HepG2 (cell line): ENCODE measurements around the gene HPS1. TPM values are rescaled to one million over a fixed set of nuclear protein-coding genes. Genes with fewer than 3 reads are reported as not detected.

Experiments
- ATAC-seq: fragments of 200-7000 bp; cut with Tn5 transposase; 3 replicates; pipeline ENCODE4 v1.9.1; 2020; ENCODE audit warnings: mild to moderate bottlenecking, moderate library complexity
- BruUV-seq: library from RNA; stranded (reverse); fragments of 400-500 nt; replicated peaks from 2 replicates; lab custom pipeline; 2021; lab: Mats Ljungman, UMichigan
- CTCF ChIA-PET: fragments of 300-600 bp; formaldehyde crosslinking; extraction: SDS; loops from one replicate; lab custom pipeline; 2021; ENCODE audit warnings: low total read pairs, inconsistent platforms, low intra/inter-chr PET ratio; lab: Yijun Ruan, JAX
- POLR2A ChIA-PET: fragments of 350-600 bp; sonication (Branson Sonifier 250); formaldehyde crosslinking; loops from one replicate; lab custom pipeline; 2020; ENCODE audit warnings: antibody characterized with exemption, inconsistent platforms; lab: Yijun Ruan, JAX
- DNase-seq: peaks from one replicate; pipeline ENCODE4 v3.0.0-alpha.2; 2015; ENCODE audit warnings: low spot score
- FAIRE-seq: peaks from 3 replicates; lab custom pipeline; 2011; peaks lifted over from hg19 to GRCh38; lab: Jason Lieb, UNC
- H2AFZ ChIP-seq: one replicate; pipeline ENCODE4 v1.6.1; 2011; ENCODE audit warnings: low read length, inconsistent platforms
- H3K27ac ChIP-seq: fragments of 300-600 bp; 3 replicates; pipeline ENCODE4 v1.8.0; 2011; ENCODE audit warnings: mixed run types, mild to moderate bottlenecking, mixed read lengths, low read length, inconsistent platforms; ENCODE audit not compliant: insufficient read depth; ENCODE audit errors: extremely low read length
- H3K27me3 ChIP-seq, 2 experiments: fragments of 200-600 bp in 1 of 2; 2 replicates in 1 of 2; 3 replicates in 1 of 2; pipeline versions ENCODE4 v1.6.0 to v1.8.0; 2011; ENCODE audit warnings: low read length in 2 of 2, mild to moderate bottlenecking in 2 of 2, moderate library complexity in 2 of 2, inconsistent platforms in 1 of 2; ENCODE audit not compliant: insufficient read depth in 2 of 2, control insufficient read depth in 1 of 2
- H3K36me3 ChIP-seq, 2 experiments: fragments of 200-600 bp in 1 of 2; replicated peaks in 1 of 2; 2 replicates in 1 of 2; 3 replicates in 1 of 2; pipeline versions ENCODE4 v1.5.1 to v1.8.0; 2011; ENCODE audit warnings: low read length in 2 of 2, inconsistent platforms in 1 of 2; ENCODE audit not compliant: insufficient read depth in 2 of 2, control insufficient read depth in 1 of 2
- H3K4me1 ChIP-seq: 2 replicates; pipeline ENCODE4 v1.5.1; 2012; ENCODE audit warnings: low read length, inconsistent platforms; ENCODE audit not compliant: insufficient read depth
- H3K4me2 ChIP-seq: 2 replicates; pipeline ENCODE4 v1.6.0; 2011; ENCODE audit warnings: low read depth, low read length, inconsistent platforms
- H3K4me3 ChIP-seq, 3 experiments: fragments of 200-600 bp in 1 of 3; sonication (generic), shearing (Covaris generic) in 1 of 3; replicated peaks in 1 of 3; 2 replicates each; pipeline ENCODE4 v1.5.1; 2011 to 2016; ENCODE audit warnings: low read length in 3 of 3, inconsistent platforms in 2 of 3, low read depth in 2 of 3, mild to moderate bottlenecking in 2 of 3, control low read depth in 1 of 3, mixed read lengths in 1 of 3; ENCODE audit not compliant: insufficient read depth in 1 of 3
- H3K79me2 ChIP-seq: one replicate; pipeline ENCODE4 v1.6.1; 2011; ENCODE audit warnings: low read length, inconsistent platforms; ENCODE audit not compliant: insufficient read depth
- H3K9ac ChIP-seq: 2 replicates; pipeline ENCODE4 v1.6.0; 2011; ENCODE audit warnings: mild to moderate bottlenecking, low read depth, low read length, inconsistent platforms; ENCODE audit not compliant: insufficient read depth
- H3K9me3 ChIP-seq: 2 replicates; pipeline ENCODE4 v1.5.1; 2012; ENCODE audit warnings: mild to moderate bottlenecking, low read length
- H4K20me1 ChIP-seq: 2 replicates; pipeline ENCODE4 v1.6.0; 2011; ENCODE audit warnings: inconsistent platforms, mild to moderate bottlenecking, low read length, moderate library complexity; ENCODE audit not compliant: insufficient read depth
- ARID2 ChIP-seq: sonication (generic); formaldehyde crosslinking; IDR thresholded peaks from 2 replicates; pipeline ENCODE4 v1.8.1; 2022; ENCODE audit warnings: mild to moderate bottlenecking, missing genetic modification reagents, borderline replicate concordance
- ASH2L ChIP-seq: fragments of 300-600, 200-600 bp; sonication (generic); IDR thresholded peaks from 2 replicates; pipeline ENCODE4 v1.7.0; 2017; ENCODE audit warnings: low read depth, mild to moderate bottlenecking, moderate library complexity, mixed read lengths, low read length; ENCODE audit not compliant: insufficient read length
- EP300 ChIP-seq, 3 experiments: sonication (generic) in 1 of 3; formaldehyde crosslinking in 1 of 3; IDR thresholded peaks; 2 replicates each; pipeline versions ENCODE4 v1.5.1 to v1.6.1; 2011 to 2020; ENCODE audit warnings: low read depth in 2 of 3, low read length in 2 of 3, borderline replicate concordance in 1 of 3, improper control_type of control experiment in 1 of 3, mild to moderate bottlenecking in 1 of 3, missing genetic modification reagents in 1 of 3, moderate library complexity in 1 of 3
- NR1H2 ChIP-seq: sonication (generic); formaldehyde crosslinking; IDR thresholded peaks from 2 replicates; pipeline ENCODE4 v1.8.1; 2022; ENCODE audit warnings: low read depth, missing genetic modification reagents, borderline replicate concordance
- SP5 ChIP-seq: IDR thresholded peaks from 2 replicates; pipeline ENCODE4 v1.6.1; 2016; ENCODE audit warnings: low read depth, borderline replicate concordance
- ZC3H13 ChIP-seq: sonication (generic); formaldehyde crosslinking; IDR thresholded peaks from 2 replicates; pipeline ENCODE4 v1.8.1; 2023; ENCODE audit warnings: mild to moderate bottlenecking, missing genetic modification reagents, moderate library complexity
- ZNF160 ChIP-seq: sonication (generic); formaldehyde crosslinking; IDR thresholded peaks from 2 replicates; pipeline ENCODE4 v1.8.0; 2022; ENCODE audit warnings: mild to moderate bottlenecking, inconsistent platforms, missing genetic modification reagents
- ZNF235 ChIP-seq: sonication (generic); formaldehyde crosslinking; IDR thresholded peaks from 2 replicates; pipeline ENCODE4 v1.8.1; 2023; ENCODE audit warnings: mild to moderate bottlenecking, missing genetic modification reagents, borderline replicate concordance
- ZNF468 ChIP-seq: sonication (generic); formaldehyde crosslinking; IDR thresholded peaks from 2 replicates; pipeline ENCODE4 v1.8.0; 2022; ENCODE audit warnings: mild to moderate bottlenecking, moderate library complexity, missing genetic modification reagents
- ZNF543 ChIP-seq: sonication (generic); formaldehyde crosslinking; IDR thresholded peaks from 2 replicates; pipeline ENCODE4 v1.4.0; 2020; ENCODE audit warnings: mild to moderate bottlenecking, missing genetic modification reagents
- ZSCAN31 ChIP-seq: sonication (generic); formaldehyde crosslinking; IDR thresholded peaks from 2 replicates; pipeline ENCODE4 v1.5.0; 2020; ENCODE audit warnings: low read depth, mild to moderate bottlenecking, missing genetic modification reagents
- WGBS: methylation state at CpG from one replicate; pipeline ENCODE4 v1.1.6; 2017; ENCODE audit warnings: low lambda C conversion rate; 5-methylcytosine and 5-hydroxymethylcytosine counted together
- in situ Hi-C: cut with HindIII; loops from 2 replicates; pipeline ENCODE4 v1.10.0; 2017; ENCODE audit warnings: low pct_unique_long_range_greater_than_20kb; ENCODE audit not compliant: extremely low pct_ligation_motif_present
- intact Hi-C: fragments of 100-400 bp; cut with micrococcal nuclease; formaldehyde crosslinking; loops from one replicate; pipeline ENCODE4 v1.10.0; 2022; ENCODE audit not compliant: unreplicated experiment
- polyA plus RNA-seq, 8 experiments: library from polyadenylated mRNA; depleted of rRNA in 3 of 8; stranded (reverse) in 7 of 8; unstranded in 1 of 8; fragments of >200 nt; fragmentation: Illumina TruSeq in 4 of 8; extraction: Trizol in 4 of 8; gene quantifications; 2 replicates each; pipeline versions ENCODE4 v1.2.1 to v1.2.3, GENCODE V29; 2011 to 2016; ENCODE audit warnings: low read depth in 4 of 8, missing spikeins in 1 of 8, mixed read lengths in 1 of 8; ENCODE audit not compliant: insufficient read depth in 1 of 8
- total RNA-seq, 5 experiments: library from RNA; depleted of rRNA; stranded (reverse); fragments of >200 nt; fragmentation: Illumina TruSeq; extraction: Trizol; gene quantifications; 2 replicates each; pipeline ENCODE4 v1.2.3, GENCODE V29; 2016; ENCODE audit warnings: low read depth in 1 of 5
- TF ChIP-seq, protein P1 (sequence below): sonication (generic); formaldehyde crosslinking; conservative IDR thresholded peaks from 2 replicates; pipeline ENCODE4 v1.8.0; 2022; ENCODE audit warnings: mild to moderate bottlenecking, moderate library complexity, missing genetic modification reagents
- TF ChIP-seq, protein P2 (sequence below): sonication (generic); formaldehyde crosslinking; conservative IDR thresholded peaks from 2 replicates; pipeline ENCODE4 v1.8.1; 2023; ENCODE audit warnings: missing genetic modification reagents
- TF ChIP-seq, protein P3 (sequence below): sonication (generic); formaldehyde crosslinking; IDR thresholded peaks from 2 replicates; pipeline ENCODE4 v1.4.0; 2020; ENCODE audit warnings: missing genetic modification reagents

The HPS1 gene
- total and polyA plus RNA-seq, 2 of the 13 experiments (the other 11 are each of a cell fraction or from before 2014, with no cell fraction given): 24.6 to 25.8 TPM

- in situ Hi-C loops: loop anchor here (10.0 to 25.0 kb wide), 2 partner anchors 565 to 773 kb away; no protein-coding TSS in a partner anchor
- Histone ChIP-seq H3K4me3 (no peak overlapping the region), H3K36me3 (no peaks in the 10 kb centered on the region), H3K79me2 (no peaks in the 10 kb centered on the region), H3K27me3 (peaks cover 4 to 23% of the 10 kb centered on the region in 2 experiments), H3K9me3 (no peaks in the 10 kb centered on the region), H4K20me1 (no peaks in the 10 kb centered on the region), H3K4me1 (no peaks in the 10 kb centered on the region), H2AFZ (no peak overlapping the region), H3K27ac (no peak overlapping the region), H3K9ac (no peak overlapping the region), H3K4me2 (no peak overlapping the region)
- TF ChIP-seq ASH2L: no peak
- no peak for TF ChIP-seq ZSCAN31 (CRISPR knock-in tag)
- TF ChIP-seq EP300 (IDR thresholded peaks at IDR 0.05; ENCODE audit: low read depth in 2 of 2, low read length in 2 of 2): no peak
- no peak for TF ChIP-seq EP300 (CRISPR knock-in tag; IDR thresholded peaks at IDR 0.05; ENCODE audit: borderline replicate concordance)
- TF ChIP-seq SP5: no peak
- no peak for TF ChIP-seq ZC3H13 (CRISPR knock-in tag)
- TF ChIP-seq, protein P1, sequence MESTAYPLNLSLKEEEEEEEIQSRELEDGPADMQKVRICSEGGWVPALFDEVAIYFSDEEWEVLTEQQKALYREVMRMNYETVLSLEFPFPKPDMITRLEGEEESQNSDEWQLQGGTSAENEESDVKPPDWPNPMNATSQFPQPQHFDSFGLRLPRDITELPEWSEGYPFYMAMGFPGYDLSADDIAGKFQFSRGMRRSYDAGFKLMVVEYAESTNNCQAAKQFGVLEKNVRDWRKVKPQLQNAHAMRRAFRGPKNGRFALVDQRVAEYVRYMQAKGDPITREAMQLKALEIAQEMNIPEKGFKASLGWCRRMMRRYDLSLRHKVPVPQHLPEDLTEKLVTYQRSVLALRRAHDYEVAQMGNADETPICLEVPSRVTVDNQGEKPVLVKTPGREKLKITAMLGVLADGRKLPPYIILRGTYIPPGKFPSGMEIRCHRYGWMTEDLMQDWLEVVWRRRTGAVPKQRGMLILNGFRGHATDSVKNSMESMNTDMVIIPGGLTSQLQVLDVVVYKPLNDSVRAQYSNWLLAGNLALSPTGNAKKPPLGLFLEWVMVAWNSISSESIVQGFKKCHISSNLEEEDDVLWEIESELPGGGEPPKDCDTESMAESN (CRISPR knock-in tag): no peak
- no peak for TF ChIP-seq NR1H2 (CRISPR knock-in tag)
- TF ChIP-seq ZNF543: no peak
- TF ChIP-seq ZNF160 (CRISPR knock-in tag): no peak
- no peak for TF ChIP-seq ZNF468
- TF ChIP-seq, protein P2, sequence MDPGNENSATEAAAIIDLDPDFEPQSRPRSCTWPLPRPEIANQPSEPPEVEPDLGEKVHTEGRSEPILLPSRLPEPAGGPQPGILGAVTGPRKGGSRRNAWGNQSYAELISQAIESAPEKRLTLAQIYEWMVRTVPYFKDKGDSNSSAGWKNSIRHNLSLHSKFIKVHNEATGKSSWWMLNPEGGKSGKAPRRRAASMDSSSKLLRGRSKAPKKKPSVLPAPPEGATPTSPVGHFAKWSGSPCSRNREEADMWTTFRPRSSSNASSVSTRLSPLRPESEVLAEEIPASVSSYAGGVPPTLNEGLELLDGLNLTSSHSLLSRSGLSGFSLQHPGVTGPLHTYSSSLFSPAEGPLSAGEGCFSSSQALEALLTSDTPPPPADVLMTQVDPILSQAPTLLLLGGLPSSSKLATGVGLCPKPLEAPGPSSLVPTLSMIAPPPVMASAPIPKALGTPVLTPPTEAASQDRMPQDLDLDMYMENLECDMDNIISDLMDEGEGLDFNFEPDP (CRISPR knock-in tag): no peak
- TF ChIP-seq, protein P3, sequence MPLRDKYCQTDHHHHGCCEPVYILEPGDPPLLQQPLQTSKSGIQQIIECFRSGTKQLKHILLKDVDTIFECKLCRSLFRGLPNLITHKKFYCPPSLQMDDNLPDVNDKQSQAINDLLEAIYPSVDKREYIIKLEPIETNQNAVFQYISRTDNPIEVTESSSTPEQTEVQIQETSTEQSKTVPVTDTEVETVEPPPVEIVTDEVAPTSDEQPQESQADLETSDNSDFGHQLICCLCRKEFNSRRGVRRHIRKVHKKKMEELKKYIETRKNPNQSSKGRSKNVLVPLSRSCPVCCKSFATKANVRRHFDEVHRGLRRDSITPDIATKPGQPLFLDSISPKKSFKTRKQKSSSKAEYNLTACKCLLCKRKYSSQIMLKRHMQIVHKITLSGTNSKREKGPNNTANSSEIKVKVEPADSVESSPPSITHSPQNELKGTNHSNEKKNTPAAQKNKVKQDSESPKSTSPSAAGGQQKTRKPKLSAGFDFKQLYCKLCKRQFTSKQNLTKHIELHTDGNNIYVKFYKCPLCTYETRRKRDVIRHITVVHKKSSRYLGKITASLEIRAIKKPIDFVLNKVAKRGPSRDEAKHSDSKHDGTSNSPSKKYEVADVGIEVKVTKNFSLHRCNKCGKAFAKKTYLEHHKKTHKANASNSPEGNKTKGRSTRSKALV (CRISPR knock-in tag): no peak
- TF ChIP-seq ARID2 (CRISPR knock-in tag): no peak
- no peak for TF ChIP-seq ZNF235 (CRISPR knock-in tag)
- ChIA-PET POLR2A (no interaction called here), CTCF (no interaction called here)
- no peak for FAIRE-seq
- intact Hi-C loops: no loop called here
- no peak for DNase-seq
- WGBS: 2% methylated on average over 4 of the region's 4 CpGs
- no peak for ATAC-seq
- BruUV-seq: no TSS peak
These were observed 25.5 kb upstream of the HPS1 start for GRCh38 chr10:98472196-98472595.
